Fibroblast of lung (primary cell): ENCODE measurements around the gene TGFB1. TPM values are rescaled to one million over a fixed set of nuclear protein-coding genes. Genes with fewer than 3 reads are reported as not detected.

Experiments used
- DNase-seq, 2 donors: peaks; one replicate each; pipeline versions ENCODE4 v3.0.0 to v3.0.0-alpha.2; 2010; ENCODE audit warnings: low read depth in 2 of 2
- H2AFZ ChIP-seq: 2 replicates; pipeline ENCODE4 v1.5.1; 2012; ENCODE audit warnings: low read length, control low read depth, inconsistent platforms
- H3K27ac ChIP-seq: 2 replicates; pipeline ENCODE4 v1.5.1; 2011; ENCODE audit warnings: low read length, control low read depth; ENCODE audit not compliant: insufficient read depth
- H3K27me3 ChIP-seq: 2 replicates; pipeline ENCODE4 v1.5.1; 2011; ENCODE audit warnings: mild to moderate bottlenecking, low read length; ENCODE audit not compliant: control insufficient read depth, insufficient read depth
- H3K36me3 ChIP-seq: 2 replicates; pipeline ENCODE4 v1.5.1; 2011; ENCODE audit warnings: low read length; ENCODE audit not compliant: control insufficient read depth, insufficient read depth
- H3K4me1 ChIP-seq: 2 replicates; pipeline ENCODE4 v1.5.1; 2011; ENCODE audit warnings: low read length; ENCODE audit not compliant: control insufficient read depth, insufficient read depth; ENCODE audit errors: extremely low read depth
- H3K4me2 ChIP-seq: 2 replicates; pipeline ENCODE4 v1.5.1; 2011; ENCODE audit warnings: low read length, control low read depth; ENCODE audit not compliant: insufficient read depth; ENCODE audit errors: extremely low read depth
- H3K4me3 ChIP-seq, 4 experiments: fragments of 200-600 bp in 1 of 4; sonication (generic) in 1 of 4; replicated peaks in 1 of 4; 2 replicates each; pipeline ENCODE4 v1.5.1; 2011 to 2016; ENCODE audit warnings: low read length in 4 of 4, low read depth in 3 of 4, mild to moderate bottlenecking in 3 of 4, control low read depth in 2 of 4, inconsistent platforms in 1 of 4, mixed read lengths in 1 of 4; ENCODE audit not compliant: insufficient read depth in 1 of 4; ENCODE audit errors: control extremely low read depth in 1 of 4
- H3K79me2 ChIP-seq: 2 replicates; pipeline ENCODE4 v1.5.1; 2012; ENCODE audit warnings: mild to moderate bottlenecking, low read length, inconsistent platforms; ENCODE audit not compliant: control insufficient read depth, insufficient read depth
- H3K9ac ChIP-seq: 2 replicates; pipeline ENCODE4 v1.5.1; 2011; ENCODE audit warnings: mild to moderate bottlenecking, low read length, control low read depth; ENCODE audit not compliant: insufficient read depth
- H3K9me3 ChIP-seq: 2 replicates; pipeline ENCODE4 v1.5.1; 2012; ENCODE audit warnings: low read depth, low read length; ENCODE audit not compliant: control insufficient read depth, insufficient read depth
- H4K20me1 ChIP-seq: 2 replicates; pipeline ENCODE4 v1.5.1; 2011; ENCODE audit warnings: low read length; ENCODE audit not compliant: control insufficient read depth, insufficient read depth; ENCODE audit errors: extremely low read depth
- CTCF ChIP-seq, 2 donors: IDR thresholded peaks in 1 of 2; conservative IDR thresholded peaks in 1 of 2; 1 replicate in 1 of 2; 2 replicates in 1 of 2; pipeline ENCODE4 v1.5.1; 2011 to 2012; ENCODE audit warnings: low read length in 2 of 2, control low read depth in 1 of 2, inconsistent platforms in 1 of 2, low read depth in 1 of 2, mild to moderate bottlenecking in 1 of 2
- EZH2 ChIP-seq: IDR thresholded peaks from 2 replicates; pipeline ENCODE4 v1.5.1; 2012; ENCODE audit warnings: low read length, control low read depth, mild to moderate bottlenecking; ENCODE audit errors: missing control alignments
- polyA plus RNA-seq, 2 donors: library from polyadenylated mRNA; depleted of rRNA in 1 of 2; stranded (reverse) in 1 of 2; unstranded in 1 of 2; fragments of >200 nt; gene quantifications; 2 replicates each; pipeline ENCODE4 v1.2.1, GENCODE V29; 2011 to 2012; ENCODE audit warnings: missing spikeins in 1 of 2
- total RNA-seq: library from RNA; depleted of rRNA; stranded (reverse); fragments of >200 nt; gene quantifications from 2 replicates; pipeline ENCODE4 v1.2.1, GENCODE V29; 2014

TGFB1 gene
- total and polyA plus RNA-seq, 2 donors (not counting 1 experiment from before 2014, with no cell fraction given), result 4.2 to 14.4 TPM

GRCh38 chr19:41319500-41320184 is 34.1 kb downstream of the TGFB1 start:
- no peaks in the 10 kb centered on the region for H3K27me3 ChIP-seq
- no peaks in the 10 kb centered on the region for H4K20me1 ChIP-seq
- no peak for DNase-seq
- no peaks in the 10 kb centered on the region for H3K79me2 ChIP-seq
- peaks cover 16% of the 10 kb centered on the region for H3K36me3 ChIP-seq
- no peaks in the 10 kb centered on the region for H3K9me3 ChIP-seq
- no peak overlapping the region for H3K9ac ChIP-seq
- H3K4me2 ChIP-seq, result no peak overlapping the region
- no peak overlapping the region for H3K27ac ChIP-seq
- no peak overlapping the region for H3K4me3 ChIP-seq
- TF ChIP-seq EZH2 (no peak), CTCF (conservative IDR thresholded peaks at IDR 0.05 in 1 of 2, IDR thresholded peaks at IDR 0.05 in 1 of 2; ENCODE audit: low read depth in 1 of 2, low read length in 2 of 2) (no peak)
- peaks cover 34% of the 10 kb centered on the region for H3K4me1 ChIP-seq
- no peak overlapping the region for H2AFZ ChIP-seq

- Histone ChIP-seq H2AFZ (no peak overlapping the region), H3K9me3 (no peaks in the 10 kb centered on the region), H3K4me3 (no peak overlapping the region), H3K4me2 (no peak overlapping the region), H3K4me1 (peaks cover 26% of the 10 kb centered on the region), H3K36me3 (peaks cover 16% of the 10 kb centered on the region), H3K27ac (no peak overlapping the region), H4K20me1 (no peaks in the 10 kb centered on the region), H3K9ac (no peak overlapping the region), H3K27me3 (no peaks in the 10 kb centered on the region), H3K79me2 (no peaks in the 10 kb centered on the region)
- DNase-seq, result no peak
- no peak for TF ChIP-seq EZH2
- no peak for TF ChIP-seq CTCF (conservative IDR thresholded peaks at IDR 0.05 in 1 of 2, IDR thresholded peaks at IDR 0.05 in 1 of 2; ENCODE audit: low read depth in 1 of 2, low read length in 2 of 2)
Measured at GRCh38 chr19:41318696-41319499, 34.8 kb downstream of the TGFB1 start.

- Histone ChIP-seq H4K20me1 (no peaks in the 10 kb centered on the region), H3K9me3 (no peaks in the 10 kb centered on the region), H3K79me2 (peaks cover 14% of the 10 kb centered on the region), H3K4me3 (no peak overlapping the region), H3K9ac (no peak overlapping the region), H3K36me3 (peaks cover 21% of the 10 kb centered on the region), H3K4me1 (peaks cover 4% of the 10 kb centered on the region), H3K27ac (no peak overlapping the region), H3K4me2 (no peak overlapping the region), H2AFZ (no peak overlapping the region), H3K27me3 (no peaks in the 10 kb centered on the region)
- TF ChIP-seq CTCF (conservative IDR thresholded peaks at IDR 0.05 in 1 of 2, IDR thresholded peaks at IDR 0.05 in 1 of 2; ENCODE audit: low read depth in 1 of 2, low read length in 2 of 2), result no peak
- TF ChIP-seq EZH2, result no peak
- no peak for DNase-seq
Measured at GRCh38 chr19:41316306-41316920, 37.3 kb downstream of the TGFB1 start.
